ENCODE results near the gene DNAJC22. TPM values are rescaled to one million over a fixed set of nuclear protein-coding genes. Genes with fewer than 3 reads are reported as not detected.

DNAJC22 gene
- total and polyA plus RNA-seq, 2 of the 13 experiments (the other 11 are each of a cell fraction or from before 2014, with no cell fraction given) = 25.2 to 31.7 TPM

DNA sequence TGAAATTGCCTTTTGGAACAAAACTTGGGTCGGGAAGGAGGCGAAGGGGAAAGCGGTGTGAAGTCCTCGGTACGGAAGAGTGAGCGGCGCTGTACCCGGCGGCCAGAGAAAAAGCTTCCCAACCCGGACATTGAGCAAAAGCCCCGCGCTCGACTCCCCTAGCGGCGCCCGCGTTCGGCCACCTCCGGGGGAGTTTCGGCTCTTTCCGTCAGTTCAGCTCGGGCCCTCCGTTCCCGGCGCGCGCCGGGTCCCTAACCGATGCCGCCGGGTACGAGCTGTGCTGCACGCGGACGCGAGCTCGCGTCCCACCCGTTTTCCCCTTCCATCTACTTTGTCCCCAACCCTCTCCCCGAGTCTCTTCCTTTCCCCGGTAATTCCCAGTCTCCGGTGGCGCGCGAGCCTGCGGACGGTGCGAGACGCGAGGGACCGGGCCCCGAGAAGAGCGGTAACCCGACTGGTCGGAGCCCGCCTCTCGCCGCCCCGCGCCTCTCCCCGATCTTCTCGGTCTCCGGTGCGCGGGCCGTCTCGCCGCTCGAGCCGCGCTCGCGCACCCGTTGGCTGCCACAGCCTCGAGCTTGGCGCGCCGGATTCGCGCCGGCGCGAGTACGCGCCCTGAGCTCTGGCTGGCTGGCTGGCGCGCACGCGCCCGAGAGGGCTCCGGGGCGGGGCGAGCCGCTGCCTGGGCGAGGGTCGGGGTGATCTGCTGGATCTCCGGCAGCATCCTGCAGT lies 20.1 kb downstream of the DNAJC22 start (continued):
- TF ChIP-seq, protein P1, sequence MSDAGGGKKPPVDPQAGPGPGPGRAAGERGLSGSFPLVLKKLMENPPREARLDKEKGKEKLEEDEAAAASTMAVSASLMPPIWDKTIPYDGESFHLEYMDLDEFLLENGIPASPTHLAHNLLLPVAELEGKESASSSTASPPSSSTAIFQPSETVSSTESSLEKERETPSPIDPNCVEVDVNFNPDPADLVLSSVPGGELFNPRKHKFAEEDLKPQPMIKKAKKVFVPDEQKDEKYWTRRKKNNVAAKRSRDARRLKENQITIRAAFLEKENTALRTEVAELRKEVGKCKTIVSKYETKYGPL (CRISPR knock-in tag; IDR thresholded peaks at IDR 0.05) = peak; percentile 79; the same call in 1 of the 2 replicates
- TF ChIP-seq ZNF496 (CRISPR knock-in tag; IDR thresholded peaks at IDR 0.05; ENCODE audit: insufficient replicate concordance) (no peak), ZMAT3 (CRISPR knock-in tag; conservative IDR thresholded peaks at IDR 0.05) (peak; percentile 58; the same call in 1 of the 2 replicates), ZBTB3 (CRISPR knock-in tag; IDR thresholded peaks at IDR 0.05; ENCODE audit: borderline replicate concordance, low read depth) (no peak), ZNF782 (CRISPR knock-in tag; IDR thresholded peaks at IDR 0.05; ENCODE audit: borderline replicate concordance) (no peak), ZNF740 (CRISPR knock-in tag; IDR thresholded peaks at IDR 0.05) (peak; percentile 39; the same call in 1 of the 2 replicates), MEIS2 (CRISPR knock-in tag; IDR thresholded peaks at IDR 0.05) (no peak), ETV6 (CRISPR knock-in tag; conservative IDR thresholded peaks at IDR 0.05) (no peak), ZNF775 (CRISPR knock-in tag; IDR thresholded peaks at IDR 0.05; ENCODE audit: borderline replicate concordance) (0 out of 2 replicates have a peak, but pooled peaks have one; percentile 19), ZKSCAN5 (CRISPR knock-in tag; IDR thresholded peaks at IDR 0.05) (no peak), KMT2A (CRISPR knock-in tag; IDR thresholded peaks at IDR 0.05) (no peak; the same call in 1 of the 2 replicates), ERF (CRISPR knock-in tag; IDR thresholded peaks at IDR 0.05) (no peak), ZC3H4 (CRISPR knock-in tag; IDR thresholded peaks at IDR 0.05; ENCODE audit: borderline replicate concordance) (no peak), POLR2AphosphoS5 (IDR thresholded peaks at IDR 0.05; ENCODE audit: low read depth, low read length) (peak; percentile 47), ZSCAN22 (CRISPR knock-in tag; IDR thresholded peaks at IDR 0.05) (no peak), PHF5A (CRISPR knock-in tag; IDR thresholded peaks at IDR 0.05; ENCODE audit: low read depth, unreplicated experiment) (no peak), SOX6 (IDR thresholded peaks at IDR 0.05) (no peak), SOX6 (CRISPR knock-in tag; IDR thresholded peaks at IDR 0.05) (peak; percentile 50; the same call in 1 of the 2 replicates), KDM2A (CRISPR knock-in tag; IDR thresholded peaks at IDR 0.05; ENCODE audit: borderline replicate concordance, low read depth) (peak; percentile 53; the same call in 1 of the 2 replicates), RARA (CRISPR knock-in tag; IDR thresholded peaks at IDR 0.05) (no peak), ZNF34 (CRISPR knock-in tag; IDR thresholded peaks at IDR 0.05; ENCODE audit: borderline replicate concordance) (no peak), ZFP36L1 (CRISPR knock-in tag; IDR thresholded peaks at IDR 0.05) (peak; percentile 69; the same call in 1 of the 2 replicates), ZNF773 (CRISPR knock-in tag; IDR thresholded peaks at IDR 0.05; ENCODE audit: borderline replicate concordance) (no peak), ZNF354B (CRISPR knock-in tag; IDR thresholded peaks at IDR 0.05) (0 out of 2 replicates have a peak, but pooled peaks have one; percentile 29)
- TF ChIP-seq, protein P2, sequence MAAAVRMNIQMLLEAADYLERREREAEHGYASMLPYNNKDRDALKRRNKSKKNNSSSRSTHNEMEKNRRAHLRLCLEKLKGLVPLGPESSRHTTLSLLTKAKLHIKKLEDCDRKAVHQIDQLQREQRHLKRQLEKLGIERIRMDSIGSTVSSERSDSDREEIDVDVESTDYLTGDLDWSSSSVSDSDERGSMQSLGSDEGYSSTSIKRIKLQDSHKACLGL (CRISPR knock-in tag; IDR thresholded peaks at IDR 0.05) = peak; percentile 69
- TF ChIP-seq, protein P3, sequence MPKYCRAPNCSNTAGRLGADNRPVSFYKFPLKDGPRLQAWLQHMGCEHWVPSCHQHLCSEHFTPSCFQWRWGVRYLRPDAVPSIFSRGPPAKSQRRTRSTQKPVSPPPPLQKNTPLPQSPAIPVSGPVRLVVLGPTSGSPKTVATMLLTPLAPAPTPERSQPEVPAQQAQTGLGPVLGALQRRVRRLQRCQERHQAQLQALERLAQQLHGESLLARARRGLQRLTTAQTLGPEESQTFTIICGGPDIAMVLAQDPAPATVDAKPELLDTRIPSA (CRISPR knock-in tag; IDR thresholded peaks at IDR 0.05; ENCODE audit: borderline replicate concordance) = no peak
